PC-9 (cell line): ENCODE results near the gene ZNF737. TPM values are rescaled to one million over a fixed set of nuclear protein-coding genes. Genes with fewer than 3 reads are reported as not detected.

ENCODE experiments used
- BruUV-seq: library from RNA; stranded (reverse); fragments of 400-500 nt; replicated peaks from 2 replicates; lab custom pipeline; 2021; lab: Mats Ljungman, UMichigan
- CTCF ChIA-PET: fragments of 300-600 bp; sonication (Branson Sonifier 250); formaldehyde crosslinking; loops from one replicate; lab custom pipeline; 2022; ENCODE audit warnings: antibody characterized with exemption; lab: Charles Lee
- POLR2A ChIA-PET: fragments of 300-600 bp; sonication (Branson Sonifier 250); formaldehyde crosslinking; loops from one replicate; lab custom pipeline; 2022; ENCODE audit warnings: antibody characterized with exemption; ENCODE audit not compliant: unreplicated experiment; lab: Charles Lee
- DNase-seq, 2 experiments: peaks; one replicate each; pipeline versions ENCODE4 v3.0.0 to v3.0.0-alpha.2; 2015 to 2022; ENCODE audit warnings: mixed read lengths in 1 of 2
- H2AFZ ChIP-seq: fragments of 200-600 bp; sonication (generic); 2 replicates; pipeline ENCODE4 v1.8.1; 2017; ENCODE audit warnings: antibody characterized with exemption
- H3F3A ChIP-seq: fragments of 200-600 bp; sonication (generic); 2 replicates; pipeline ENCODE4 v1.8.1; 2017; ENCODE audit warnings: antibody characterized with exemption, mild to moderate bottlenecking, low read depth; ENCODE audit not compliant: insufficient read depth
- H3K27ac ChIP-seq: fragments of 200-600 bp; sonication (generic); 2 replicates; pipeline ENCODE4 v1.6.1; 2016; ENCODE audit warnings: mixed run types
- H3K27me3 ChIP-seq: fragments of 200-600 bp; sonication (generic); 2 replicates; pipeline ENCODE4 v1.6.1; 2016; ENCODE audit warnings: low read depth, mixed run types; ENCODE audit not compliant: insufficient read depth
- H3K36me3 ChIP-seq: fragments of 200-600 bp; sonication (generic); 2 replicates; pipeline ENCODE4 v1.6.1; 2016; ENCODE audit warnings: low read depth, mixed run types
- H3K4me1 ChIP-seq: fragments of 200-600 bp; sonication (generic); replicated peaks from 2 replicates; pipeline ENCODE4 v1.6.1; 2016; ENCODE audit warnings: mixed run types; ENCODE audit not compliant: insufficient read depth
- H3K4me2 ChIP-seq: fragments of 200-600 bp; sonication (generic); 2 replicates; pipeline ENCODE4 v1.6.1; 2017; ENCODE audit warnings: mixed run types
- H3K4me3 ChIP-seq: fragments of 200-600 bp; sonication (generic); 2 replicates; pipeline ENCODE4 v1.6.1; 2016; ENCODE audit warnings: mixed run types
- H3K79me2 ChIP-seq: fragments of 200-600 bp; sonication (generic); 2 replicates; pipeline ENCODE4 v1.6.1; 2017; ENCODE audit warnings: low read depth, mixed run types
- H3K9me2 ChIP-seq: fragments of 200-600 bp; sonication (generic); 2 replicates; pipeline ENCODE4 v1.8.1; 2017; ENCODE audit warnings: mild to moderate bottlenecking; ENCODE audit not compliant: insufficient read depth
- H3K9me3 ChIP-seq: fragments of 200-600 bp; sonication (generic); 2 replicates; pipeline ENCODE4 v1.8.1; 2016; ENCODE audit warnings: low read depth; ENCODE audit not compliant: insufficient read depth
- H4K20me1 ChIP-seq: fragments of 200-600 bp; sonication (generic); 2 replicates; pipeline ENCODE4 v1.8.1; 2017; ENCODE audit not compliant: insufficient read depth
- EZH2 ChIP-seq: fragments of 200-600 bp; sonication (generic); IDR thresholded peaks from 2 replicates; pipeline ENCODE4 v1.8.0; 2017; ENCODE audit warnings: antibody characterized with exemption, low read depth
- intact Hi-C: fragments of 100-400 bp; cut with micrococcal nuclease; formaldehyde crosslinking; loops from one replicate; pipeline ENCODE4 v1.10.0; 2022; ENCODE audit not compliant: unreplicated experiment
- total RNA-seq: library from RNA; stranded (reverse); gene quantifications from 2 replicates; pipeline ENCODE4 v1.2.3, GENCODE V29; 2021
- TF ChIP-seq, protein P1 (sequence below): fragments of 200-600 bp; sonication (generic); conservative IDR thresholded peaks from 2 replicates; pipeline ENCODE4 v1.6.1; 2017; ENCODE audit warnings: mixed run types, antibody characterized with exemption, mild to moderate bottlenecking, moderate library complexity

ZNF737 gene
- total RNA-seq, 1 experiment from 2014 or later, result 5.4 TPM

GRCh38 chr19:20611866-20612265 lies 46.3 kb upstream of the ZNF737 start:
- H3F3A ChIP-seq, result no peaks in the 10 kb centered on the region
- no peak overlapping the region for H3K4me3 ChIP-seq
- H2AFZ ChIP-seq, result no peak overlapping the region
- H4K20me1 ChIP-seq, result no peaks in the 10 kb centered on the region
- intact Hi-C loops, result no loop called here
- no peak for DNase-seq
- BruUV-seq, result no TSS peak
- H3K4me1 ChIP-seq, result no peaks in the 10 kb centered on the region
- POLR2A ChIA-PET, result no interaction called here
- no peaks in the 10 kb centered on the region for H3K36me3 ChIP-seq
- H3K4me2 ChIP-seq, result no peak overlapping the region
- H3K27me3 ChIP-seq, result no peaks in the 10 kb centered on the region
- no peak overlapping the region for H3K27ac ChIP-seq
- peaks cover under 1% of the 10 kb centered on the region for H3K9me3 ChIP-seq
- H3K9me2 ChIP-seq, result no peaks in the 10 kb centered on the region; the same call in 1 of the 2 replicates
- no peaks in the 10 kb centered on the region for H3K79me2 ChIP-seq
- TF ChIP-seq, protein P1, sequence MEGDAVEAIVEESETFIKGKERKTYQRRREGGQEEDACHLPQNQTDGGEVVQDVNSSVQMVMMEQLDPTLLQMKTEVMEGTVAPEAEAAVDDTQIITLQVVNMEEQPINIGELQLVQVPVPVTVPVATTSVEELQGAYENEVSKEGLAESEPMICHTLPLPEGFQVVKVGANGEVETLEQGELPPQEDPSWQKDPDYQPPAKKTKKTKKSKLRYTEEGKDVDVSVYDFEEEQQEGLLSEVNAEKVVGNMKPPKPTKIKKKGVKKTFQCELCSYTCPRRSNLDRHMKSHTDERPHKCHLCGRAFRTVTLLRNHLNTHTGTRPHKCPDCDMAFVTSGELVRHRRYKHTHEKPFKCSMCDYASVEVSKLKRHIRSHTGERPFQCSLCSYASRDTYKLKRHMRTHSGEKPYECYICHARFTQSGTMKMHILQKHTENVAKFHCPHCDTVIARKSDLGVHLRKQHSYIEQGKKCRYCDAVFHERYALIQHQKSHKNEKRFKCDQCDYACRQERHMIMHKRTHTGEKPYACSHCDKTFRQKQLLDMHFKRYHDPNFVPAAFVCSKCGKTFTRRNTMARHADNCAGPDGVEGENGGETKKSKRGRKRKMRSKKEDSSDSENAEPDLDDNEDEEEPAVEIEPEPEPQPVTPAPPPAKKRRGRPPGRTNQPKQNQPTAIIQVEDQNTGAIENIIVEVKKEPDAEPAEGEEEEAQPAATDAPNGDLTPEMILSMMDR, result no peak
- TF ChIP-seq EZH2, result no peak
- CTCF ChIA-PET, result no interaction called here

DNA sequence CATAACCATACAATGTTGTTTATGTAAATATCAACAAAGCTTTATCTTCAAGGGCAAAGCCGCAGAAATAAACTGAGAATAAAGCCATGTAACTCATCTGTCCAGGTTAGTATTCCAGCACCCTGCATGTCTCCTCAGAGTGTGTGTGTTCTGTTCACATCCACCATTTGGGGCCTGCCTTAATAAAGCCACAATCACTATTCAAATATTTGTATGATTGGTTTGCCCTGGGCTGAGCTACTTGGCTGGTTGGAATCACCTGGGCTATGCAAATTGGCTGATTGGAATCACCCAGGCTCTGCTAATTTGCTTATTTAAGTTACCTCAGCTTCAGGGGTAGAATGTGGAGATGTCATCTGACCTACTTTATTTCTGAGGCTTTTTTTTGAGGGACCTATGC lies 42.4 kb upstream of the ZNF737 start:
- Histone ChIP-seq H4K20me1 (no peaks in the 10 kb centered on the region), H3K4me2 (no peak overlapping the region), H3K4me3 (no peak overlapping the region), H3K4me1 (no peaks in the 10 kb centered on the region), H3K79me2 (no peaks in the 10 kb centered on the region), H3K9me3 (peaks cover 10% of the 10 kb centered on the region), H3K27ac (no peak overlapping the region), H2AFZ (no peak overlapping the region), H3K36me3 (no peaks in the 10 kb centered on the region), H3F3A (no peaks in the 10 kb centered on the region), H3K9me2 (no peaks in the 10 kb centered on the region; the same call in 1 of the 2 replicates), H3K27me3 (no peaks in the 10 kb centered on the region)
- BruUV-seq, result no TSS peak
- no peak for DNase-seq
- ChIA-PET POLR2A (no interaction called here), CTCF (no interaction called here)
- TF ChIP-seq, protein P1, result no peak
- TF ChIP-seq EZH2, result no peak
- intact Hi-C loops, result no loop called here

DNA sequence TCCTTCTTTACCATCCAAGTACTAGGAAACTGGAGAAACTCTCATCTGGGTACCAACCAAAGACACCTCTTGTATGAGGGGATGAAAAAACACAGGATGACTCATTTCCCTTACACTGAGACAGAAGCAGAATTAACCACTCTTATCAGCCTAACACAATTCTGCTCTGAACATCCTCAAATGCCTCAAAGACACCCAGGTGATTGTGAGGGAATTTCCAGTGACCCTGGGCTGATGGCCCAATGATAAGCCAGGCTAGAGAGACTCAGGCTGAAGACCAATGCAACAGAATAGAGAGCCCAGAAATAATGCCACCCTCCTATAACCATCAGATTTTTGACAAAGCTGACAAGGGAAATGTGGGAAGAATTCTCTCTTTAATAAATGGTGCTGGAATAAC lies 7.0 kb downstream of the ZNF737 start:
- POLR2A ChIA-PET, result no interaction called here
- CTCF ChIA-PET, result no interaction called here
- H3F3A ChIP-seq, result no peaks in the 10 kb centered on the region
- H3K27me3 ChIP-seq, result no peaks in the 10 kb centered on the region
- intact Hi-C loops, result no loop called here
- BruUV-seq, result no TSS peak
- H3K9me3 ChIP-seq, result peaks cover 42% of the 10 kb centered on the region; the same call in 1 of the 2 replicates
- H3K4me1 ChIP-seq, result no peaks in the 10 kb centered on the region
- no peak overlapping the region for H3K4me2 ChIP-seq
- DNase-seq, result no peak
- H3K36me3 ChIP-seq, result peaks cover 5% of the 10 kb centered on the region; the same call in 1 of the 2 replicates
- H3K79me2 ChIP-seq, result no peaks in the 10 kb centered on the region
- H4K20me1 ChIP-seq, result no peaks in the 10 kb centered on the region
- no peak overlapping the region for H3K27ac ChIP-seq
- H3K4me3 ChIP-seq, result no peak overlapping the region
- H3K9me2 ChIP-seq, result no peaks in the 10 kb centered on the region
- TF ChIP-seq, protein P1, result no peak
- no peak for TF ChIP-seq EZH2
- H2AFZ ChIP-seq, result no peak overlapping the region
